ENCODE measurements around the gene SAMD5.

The SAMD5 gene

DNA sequence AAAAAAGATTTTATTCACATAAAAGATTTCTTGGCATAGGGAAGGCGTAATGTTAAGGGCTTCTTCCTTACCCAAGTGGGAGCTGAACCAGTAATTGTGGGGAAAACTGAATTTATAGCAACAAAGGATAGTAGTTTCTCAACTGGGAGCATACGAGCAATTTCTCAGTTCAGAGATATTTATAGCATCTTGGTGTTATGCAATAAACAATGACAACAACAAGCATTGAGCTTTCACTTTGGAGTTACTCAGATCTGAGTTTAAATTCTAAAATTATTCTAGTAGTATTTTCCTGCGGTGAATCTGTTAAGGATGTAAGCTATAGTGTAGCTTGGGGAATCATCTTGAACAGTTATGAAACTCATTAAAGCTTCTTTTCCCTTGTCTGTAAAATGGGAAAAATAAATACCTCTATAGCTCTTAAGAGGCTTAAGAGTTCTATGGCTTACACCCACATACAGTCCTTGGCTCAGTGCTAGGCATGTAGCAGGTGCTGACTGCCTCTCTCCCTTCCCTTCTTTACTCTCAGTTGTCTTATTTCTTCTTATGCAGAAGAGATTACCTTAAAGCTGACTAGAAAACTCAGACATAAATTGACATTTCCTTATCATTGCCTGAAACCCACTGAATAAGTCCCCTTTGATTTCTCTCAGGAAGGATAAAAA is 58.8 kb downstream of the SAMD5 start:
- no peak for DNase-seq (ENCODE audit: low read depth)

GRCh38 chr6:147569788-147570187 is 61.3 kb downstream of the SAMD5 start:
- no peak for DNase-seq (ENCODE audit: low read depth)

- DNase-seq (ENCODE audit: low read depth): no peak
Observed at GRCh38 chr6:147570681-147571080, 62.2 kb downstream of the SAMD5 start.

DNA sequence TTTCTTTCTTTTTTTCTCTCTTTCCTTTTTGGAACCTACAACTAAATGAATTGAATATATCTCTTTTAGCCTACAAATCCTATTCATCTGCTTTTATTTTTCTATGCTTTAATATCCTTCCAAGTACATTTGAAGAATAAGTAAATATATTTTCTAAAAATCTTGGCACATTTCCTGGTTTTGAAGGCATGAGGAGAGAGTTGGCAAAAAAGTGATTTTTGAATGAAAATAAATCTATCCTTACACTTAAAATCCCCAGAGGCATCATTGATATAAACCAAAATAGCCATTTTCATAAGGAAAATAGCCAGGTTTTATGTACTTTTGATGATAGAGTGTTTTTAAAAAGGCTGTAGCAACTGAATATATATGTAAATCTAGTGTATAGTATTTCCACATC is 69.0 kb downstream of the SAMD5 start:
- no peak for DNase-seq (ENCODE audit: low read depth)

DNA sequence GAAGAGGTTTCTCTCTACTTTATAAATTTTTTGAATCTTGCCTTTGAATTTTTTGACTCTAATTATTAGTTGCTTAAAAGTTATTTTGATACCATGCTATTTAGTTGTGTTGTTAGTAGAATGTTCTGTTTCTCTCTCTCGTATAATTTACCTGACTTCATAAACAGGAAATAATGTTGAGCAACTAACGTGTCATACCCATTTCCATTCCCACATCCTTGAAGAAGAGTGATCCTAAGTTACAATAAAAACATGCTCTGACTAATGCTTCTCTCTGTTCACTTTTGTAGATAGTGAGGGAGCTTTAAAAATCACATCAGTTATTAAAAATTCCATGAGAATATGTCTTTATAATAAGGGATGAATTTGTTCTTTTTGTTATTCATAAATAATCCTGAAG is 69.7 kb downstream of the SAMD5 start:
- no peak for DNase-seq (ENCODE audit: low read depth)

- no peak for DNase-seq (ENCODE audit: low read depth)
Observed at GRCh38 chr6:147578883-147579282, 70.4 kb downstream of the SAMD5 start.

DNA sequence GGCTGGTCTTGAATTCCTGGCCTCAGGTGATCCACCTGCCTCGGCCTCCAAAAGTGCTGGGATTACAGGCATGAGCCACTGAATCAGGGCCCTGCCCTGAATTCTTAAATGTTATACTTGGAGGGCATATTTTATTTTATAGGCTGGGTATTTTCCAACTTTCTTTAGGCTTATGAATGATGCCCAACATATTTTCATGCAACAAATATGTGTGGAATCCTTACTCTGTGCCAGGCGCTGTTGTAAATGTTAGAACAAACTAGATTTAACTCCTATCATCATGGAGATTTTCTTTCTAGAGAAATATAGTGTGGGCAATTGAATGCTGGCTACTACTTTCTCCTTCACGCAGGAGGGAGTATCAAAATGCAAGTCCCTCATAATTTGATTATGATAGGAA is 71.2 kb downstream of the SAMD5 start:
- no peak for DNase-seq (ENCODE audit: low read depth)

GRCh38 chr6:147582991-147583390 is 74.5 kb downstream of the SAMD5 start:
- no peak for DNase-seq (ENCODE audit: low read depth)

DNA sequence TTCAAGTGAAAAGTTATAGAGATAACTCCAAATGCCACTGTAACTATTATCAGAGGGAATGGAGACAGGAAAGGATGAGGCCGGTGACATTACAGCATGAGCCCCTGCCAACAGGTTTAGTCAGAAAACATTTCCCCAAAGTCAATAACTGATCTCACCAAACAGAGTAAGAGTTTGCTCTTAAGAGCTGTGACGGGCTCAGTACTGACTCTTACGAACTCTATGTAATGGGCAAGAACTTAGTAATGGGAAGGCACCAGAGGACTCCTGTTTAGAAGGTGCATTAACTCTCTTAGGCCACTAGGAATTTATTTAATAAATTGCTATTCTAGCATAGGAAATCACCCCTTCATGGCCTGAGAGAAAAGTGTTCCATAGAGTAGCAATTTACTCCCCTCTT is 76.8 kb downstream of the SAMD5 start:
- DNase-seq (ENCODE audit: low read depth): no peak

GRCh38 chr6:147586044-147586443 is 77.6 kb downstream of the SAMD5 start:
- DNase-seq (ENCODE audit: low read depth): no peak

DNA sequence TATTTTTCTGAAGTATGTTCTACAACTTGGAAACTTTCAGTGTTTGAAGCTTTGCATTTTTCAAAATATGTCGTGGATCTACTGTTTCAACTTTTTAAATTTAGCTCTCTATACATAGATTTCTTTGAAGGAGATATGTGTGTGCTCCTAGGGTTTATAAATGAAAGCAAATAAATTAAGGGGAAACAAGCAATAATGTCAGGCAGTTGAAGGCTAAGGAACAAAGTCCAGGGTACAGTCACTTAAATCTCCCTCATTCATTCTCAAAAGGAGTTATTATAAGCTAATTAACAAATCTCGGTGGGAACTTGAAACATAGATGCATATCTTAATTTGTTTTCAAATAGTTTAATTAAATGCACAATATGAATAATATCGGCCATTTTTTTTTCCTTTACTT is 79.4 kb downstream of the SAMD5 start:
- DNase-seq (ENCODE audit: low read depth): no peak

DNA sequence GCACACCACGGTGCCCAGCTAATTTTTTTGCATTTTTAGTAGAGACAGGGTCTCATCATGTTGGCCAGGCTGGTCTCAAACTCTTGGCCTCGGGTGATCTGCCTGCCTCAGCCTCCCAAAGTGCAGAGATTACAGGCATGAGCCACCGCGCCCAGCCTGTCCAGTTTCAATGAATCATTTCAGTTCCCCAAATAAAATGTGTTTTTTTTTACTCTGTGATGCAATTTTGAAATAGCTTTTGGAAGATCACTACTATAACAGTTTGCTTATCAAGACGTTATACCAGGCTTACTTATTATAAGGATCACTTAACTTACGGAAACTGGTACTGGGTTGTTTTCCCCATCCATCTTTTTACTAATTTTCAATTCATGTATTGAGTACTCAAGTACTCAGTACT is 80.0 kb downstream of the SAMD5 start:
- no peak for DNase-seq (ENCODE audit: low read depth)

DNA sequence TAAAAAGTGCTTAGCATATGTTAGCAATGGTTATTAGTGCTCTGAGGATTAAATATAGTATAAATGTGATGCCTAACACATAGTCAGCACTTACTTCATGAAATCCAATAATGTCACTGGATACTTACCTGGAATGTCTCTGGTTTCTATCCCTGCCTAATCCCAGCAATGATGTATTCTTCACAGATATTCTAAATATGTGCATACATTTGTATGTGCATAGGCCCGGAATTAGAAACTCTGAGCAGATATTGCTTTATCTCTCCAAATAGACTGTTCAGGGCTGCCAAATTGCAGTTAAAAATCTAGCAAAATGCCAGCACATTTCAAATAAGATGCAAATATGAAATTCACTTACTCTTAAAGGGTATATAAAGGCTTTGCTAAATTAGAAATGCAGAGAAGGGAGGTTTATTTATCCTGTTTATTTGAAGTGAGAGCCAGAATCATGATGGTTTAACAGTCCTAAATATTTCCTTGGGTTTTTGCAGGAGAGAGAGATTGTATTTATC is 81.3 kb downstream of the SAMD5 start:
- no peak for DNase-seq (ENCODE audit: low read depth)

- DNase-seq (ENCODE audit: low read depth): no peak
Observed at GRCh38 chr6:147595961-147596360, 87.5 kb downstream of the SAMD5 start.

DNA sequence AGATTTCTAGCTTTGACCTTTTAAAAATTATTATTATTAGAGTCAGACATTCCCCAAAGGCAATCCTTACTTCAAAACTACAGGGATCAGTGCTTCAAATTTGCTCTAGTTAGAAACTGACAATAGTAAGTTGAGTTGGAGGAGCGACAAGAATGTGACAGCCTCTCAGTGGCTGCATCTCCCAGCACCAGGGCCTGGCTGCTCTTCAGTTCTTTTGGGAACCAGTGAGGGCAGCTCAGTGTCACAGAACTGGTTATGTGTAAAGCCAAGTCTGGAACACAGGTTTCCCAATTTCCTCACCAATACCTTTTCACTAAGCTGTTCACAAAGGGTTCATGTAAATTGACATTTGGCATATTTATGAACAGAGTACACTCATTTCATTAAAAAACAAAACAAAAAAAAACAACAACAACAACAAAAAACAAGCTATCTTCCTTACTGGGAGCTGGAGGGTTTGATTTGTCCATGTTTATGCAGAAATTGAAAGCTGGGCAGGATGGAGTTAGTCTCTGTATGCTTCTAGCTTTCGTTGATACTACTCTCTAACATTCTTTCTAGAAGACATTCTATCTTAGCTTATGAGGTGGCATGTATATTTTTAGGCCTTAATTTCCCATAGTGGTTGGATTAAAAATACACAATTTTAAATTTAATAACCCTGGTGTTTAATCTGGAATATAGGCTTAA is 95.0 kb downstream of the SAMD5 start:
- DNase-seq (ENCODE audit: low read depth): no peak

DNA sequence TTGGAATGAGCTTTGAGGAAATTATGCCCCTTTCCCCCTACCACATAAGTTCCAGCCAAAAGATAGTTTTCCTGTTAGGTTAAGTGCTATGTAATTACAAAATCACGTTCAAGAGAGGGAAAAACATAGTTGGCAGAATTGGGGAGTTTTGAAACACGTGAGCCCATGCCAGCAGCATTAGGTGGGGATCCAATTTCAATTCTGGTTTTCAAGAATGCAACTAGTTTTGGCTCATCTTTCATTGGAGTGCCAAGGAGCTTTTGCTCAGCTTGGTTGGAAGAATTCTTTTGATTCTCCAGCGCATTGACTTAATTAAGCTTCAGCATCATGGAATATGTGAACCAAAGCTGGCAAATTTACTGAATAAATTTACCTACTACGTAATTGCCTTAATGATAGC is 95.9 kb downstream of the SAMD5 start:
- no peak for DNase-seq (ENCODE audit: low read depth)

- no peak for DNase-seq (ENCODE audit: low read depth)
Observed at GRCh38 chr6:147611992-147612391, 103.5 kb downstream of the SAMD5 start.

- no peak for DNase-seq (ENCODE audit: low read depth)
Observed at GRCh38 chr6:147614501-147614900, 106.0 kb downstream of the SAMD5 start.

GRCh38 chr6:147615659-147616456 is 107.4 kb downstream of the SAMD5 start:
- DNase-seq (ENCODE audit: low read depth): no peak

- no peak for DNase-seq (ENCODE audit: low read depth)
Observed at GRCh38 chr6:147617366-147617765, 108.9 kb downstream of the SAMD5 start.

DNA sequence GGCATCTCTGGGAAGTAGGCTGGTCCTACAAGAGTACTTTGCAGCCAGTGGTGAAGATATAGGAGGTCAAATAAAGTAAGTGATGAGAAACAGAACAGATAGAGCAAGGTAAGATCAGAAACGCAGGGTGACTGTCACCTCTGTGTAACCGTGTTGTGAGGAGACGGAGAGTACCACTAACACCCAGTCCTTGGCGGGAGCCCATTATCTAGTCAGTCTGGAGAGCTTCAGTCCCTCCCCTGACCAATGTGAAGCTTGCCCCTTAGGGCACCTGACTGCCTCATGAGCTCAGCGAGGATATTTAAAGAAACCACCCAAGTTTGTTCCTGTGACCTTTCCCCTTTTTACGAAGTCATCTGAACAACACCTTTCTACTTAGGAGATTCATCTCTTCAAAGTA is 110.0 kb downstream of the SAMD5 start:
- DNase-seq (ENCODE audit: low read depth): no peak

DNA sequence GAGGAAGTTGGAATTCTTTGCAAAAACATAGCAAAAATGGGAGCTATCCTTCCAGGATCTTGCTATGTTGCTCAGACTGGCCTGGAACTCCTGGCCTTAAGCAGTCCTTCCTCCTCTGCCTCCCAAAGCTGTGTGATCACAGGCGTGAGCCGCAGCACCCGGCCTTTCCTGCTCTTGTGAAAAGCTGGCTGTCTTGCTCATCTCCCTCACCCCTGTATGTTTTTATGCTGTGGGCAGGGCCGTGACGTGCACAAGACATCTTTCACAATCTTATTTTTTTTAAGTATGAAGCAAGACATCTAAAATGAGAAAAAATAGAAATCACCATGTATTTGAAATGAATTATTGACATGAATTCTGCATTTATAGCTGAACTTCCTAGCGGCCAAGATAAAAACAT is 110.4 kb downstream of the SAMD5 start:
- DNase-seq (ENCODE audit: low read depth): no peak

Data from non-pigmented ciliary epithelial cell (primary cell).